Endothelial cell of umbilical vein (primary cell): ENCODE measurements around the gene IRF2BP2. TPM values are rescaled to one million over a fixed set of nuclear protein-coding genes. Genes with fewer than 3 reads are reported as not detected.

Experiments
- BruUV-seq: library from RNA; stranded (reverse); fragments of 400-500 nt; replicated peaks from 2 replicates; lab custom pipeline; 2021; lab: Mats Ljungman, UMichigan
- CTCF ChIA-PET: fragments of 300-600, 350-600 bp; sonication (Branson Sonifier 250); formaldehyde crosslinking; loops from one replicate; lab custom pipeline; 2021; ENCODE audit warnings: antibody characterized with exemption, inconsistent platforms; lab: Charles Lee
- POLR2A ChIA-PET: fragments of 300-600, 350-600 bp; sonication (Branson Sonifier 250); formaldehyde crosslinking; loops from one replicate; lab custom pipeline; 2021; ENCODE audit warnings: antibody characterized with exemption, inconsistent platforms; lab: Charles Lee
- DNase-seq: peaks from one replicate; pipeline ENCODE4 v3.0.0-alpha.2; 2011; ENCODE audit warnings: low read depth, low spot score
- FAIRE-seq: peaks from 2 replicates; lab custom pipeline; 2011; peaks lifted over from hg19 to GRCh38; lab: Jason Lieb, UNC
- H2AFZ ChIP-seq: 2 replicates; pipeline ENCODE4 v1.6.0; 2012; ENCODE audit warnings: low read depth, low read length, control low read depth, inconsistent platforms
- H3K27ac ChIP-seq: 2 replicates; pipeline ENCODE4 v1.5.1; 2011; ENCODE audit warnings: low read depth, mild to moderate bottlenecking, control low read depth, low read length, moderate library complexity; ENCODE audit not compliant: insufficient read depth
- H3K27me3 ChIP-seq, 2 experiments: 2 replicates each; pipeline versions ENCODE4 v1.6.0 to v1.6.1; 2011; ENCODE audit warnings: low read length in 2 of 2, mixed read lengths in 1 of 2; ENCODE audit not compliant: control insufficient read depth in 2 of 2, insufficient read depth in 2 of 2
- H3K36me3 ChIP-seq, 2 experiments: 2 replicates in 1 of 2; 3 replicates in 1 of 2; pipeline ENCODE4 v1.5.1; 2011; ENCODE audit warnings: low read length in 2 of 2, mild to moderate bottlenecking in 1 of 2, moderate library complexity in 1 of 2; ENCODE audit not compliant: control insufficient read depth in 2 of 2, insufficient read depth in 2 of 2; ENCODE audit errors: extremely low read depth in 1 of 2
- H3K4me1 ChIP-seq: 3 replicates; pipeline ENCODE4 v1.5.1; 2011; ENCODE audit warnings: mild to moderate bottlenecking, low read length; ENCODE audit not compliant: control insufficient read depth, insufficient read depth; ENCODE audit errors: extremely low read depth
- H3K4me2 ChIP-seq: 2 replicates; pipeline ENCODE4 v1.6.1; 2011; ENCODE audit warnings: low read length, control low read depth, mixed read lengths; ENCODE audit not compliant: insufficient read depth
- H3K4me3 ChIP-seq, 3 experiments: fragments of 200-600 bp in 1 of 3; sonication (generic), shearing (Covaris generic) in 1 of 3; replicated peaks in 1 of 3; 2 replicates each; pipeline ENCODE4 v1.5.1; 2011 to 2016; ENCODE audit warnings: control low read depth in 3 of 3, low read length in 3 of 3, mild to moderate bottlenecking in 2 of 3, inconsistent platforms in 1 of 3, low read depth in 1 of 3, moderate library complexity in 1 of 3; ENCODE audit not compliant: insufficient read depth in 1 of 3
- H3K79me2 ChIP-seq: 2 replicates; pipeline ENCODE4 v1.6.0; 2012; ENCODE audit warnings: low read length, inconsistent platforms; ENCODE audit not compliant: control insufficient read depth, insufficient read depth
- H3K9ac ChIP-seq: replicated peaks from 2 replicates; pipeline ENCODE3; 2011; ENCODE audit warnings: low read length, control low read depth; ENCODE audit not compliant: insufficient read depth; ENCODE audit errors: extremely low read depth
- H3K9me1 ChIP-seq: replicated peaks from 3 replicates; pipeline ENCODE4 v1.6.0; 2011; ENCODE audit warnings: mild to moderate bottlenecking, low read length; ENCODE audit not compliant: control insufficient read depth, insufficient read depth; ENCODE audit errors: extremely low read depth
- H3K9me3 ChIP-seq: replicated peaks from 2 replicates; pipeline ENCODE4 v1.5.1; 2012; ENCODE audit warnings: low read length, inconsistent platforms; ENCODE audit not compliant: control insufficient read depth, insufficient read depth
- H4K20me1 ChIP-seq: replicated peaks from 2 replicates; pipeline ENCODE3; 2011; ENCODE audit warnings: mild to moderate bottlenecking, low read length; ENCODE audit not compliant: control insufficient read depth, insufficient read depth; ENCODE audit errors: extremely low read depth
- EZH2 ChIP-seq: IDR thresholded peaks from 2 replicates; pipeline ENCODE4 v1.6.1; 2012; ENCODE audit warnings: borderline replicate concordance, low read depth, mild to moderate bottlenecking, moderate library complexity, low read length, inconsistent platforms; ENCODE audit not compliant: severe bottlenecking
- FOS ChIP-seq: IDR thresholded peaks from 2 replicates; pipeline ENCODE4 v1.6.1; 2011; ENCODE audit warnings: mild to moderate bottlenecking, low read length, moderate library complexity, borderline replicate concordance; ENCODE audit not compliant: insufficient read depth
- JUN ChIP-seq: IDR thresholded peaks from 2 replicates; pipeline ENCODE4 v1.6.1; 2011; ENCODE audit warnings: borderline replicate concordance, low read depth; ENCODE audit not compliant: insufficient read length, insufficient read depth
- POLR2A ChIP-seq: IDR thresholded peaks from 2 replicates; pipeline ENCODE4 v1.6.1; 2012; ENCODE audit warnings: low read depth, mild to moderate bottlenecking, control low read depth, low read length
- POLR2AphosphoS5 ChIP-seq: IDR thresholded peaks from 2 replicates; pipeline ENCODE4 v1.6.1; 2012; ENCODE audit warnings: low read depth, mild to moderate bottlenecking, control low read depth, low read length, moderate library complexity; ENCODE audit not compliant: insufficient read depth
- dilution Hi-C: fragments of 300-500 bp; cut with MboI; formaldehyde crosslinking; loops from one replicate; pipeline ENCODE4 v1.15.0; 2019; ENCODE audit warnings: low sequenced_read_pairs; ENCODE audit not compliant: extremely low pct_ligation_motif_present
- intact Hi-C: fragments of 100-400 bp; cut with micrococcal nuclease; formaldehyde crosslinking; loops from one replicate; pipeline ENCODE4 v1.10.0; 2022
- polyA plus RNA-seq, 4 experiments: library from polyadenylated mRNA; depleted of rRNA in 3 of 4; stranded (reverse) in 3 of 4; unstranded in 1 of 4; fragments of >200 nt; gene quantifications; 2 replicates each; pipeline versions ENCODE4 v1.2.1 to v1.2.3, GENCODE V29; 2011 to 2012; ENCODE audit warnings: missing spikeins in 1 of 4
- total RNA-seq: library from RNA; stranded (reverse); gene quantifications from 2 replicates; pipeline ENCODE4 v1.2.3, GENCODE V29; 2021
- TF ChIP-seq, protein P1 (sequence below), 2 donors: IDR thresholded peaks; 1 replicate in 1 of 2; 2 replicates in 1 of 2; pipeline ENCODE4 v1.5.1; 2011; ENCODE audit warnings: low read length in 2 of 2, mild to moderate bottlenecking in 2 of 2, moderate library complexity in 2 of 2, control low read depth in 1 of 2, inconsistent platforms in 1 of 2, low read depth in 1 of 2; ENCODE audit not compliant: insufficient read depth in 1 of 2; ENCODE audit errors: extremely low read depth in 1 of 2
- TF ChIP-seq, protein P2 (sequence below): IDR thresholded peaks from 2 replicates; pipeline ENCODE4 v1.6.1; 2011; ENCODE audit not compliant: insufficient read depth, insufficient read length

The IRF2BP2 gene
- total and polyA plus RNA-seq, 2 donors (not counting 3 experiments of a cell fraction or from before 2014, with no cell fraction given): 66.6 to 109 TPM

DNA sequence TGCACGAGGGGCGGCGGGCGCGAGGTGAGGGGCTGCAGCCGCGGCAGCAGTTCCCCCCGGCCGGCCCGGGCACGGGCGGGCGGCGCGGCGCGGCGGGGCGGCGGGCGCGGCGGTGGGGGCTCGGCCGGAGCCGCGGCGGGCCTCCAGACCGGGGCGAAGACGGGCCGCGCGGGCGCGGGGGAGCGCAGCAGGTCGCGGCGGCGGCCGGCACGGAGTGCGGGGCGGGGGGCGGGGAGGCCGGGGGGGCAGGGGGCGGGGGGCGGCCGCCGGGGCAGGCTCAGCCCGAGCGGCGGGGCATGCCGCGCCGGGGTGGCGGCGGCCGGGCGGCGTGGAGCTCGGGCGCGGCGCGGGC, 311 bp downstream of the IRF2BP2 start:
- no TSS peak for BruUV-seq
- Histone ChIP-seq H3K9ac (peak overlapping the region; percentile 98), H3K4me3 (peak overlapping the region in 1 of 3 experiments; percentile 57), H2AFZ (no peak overlapping the region), H3K4me2 (no peak overlapping the region), H3K27ac (peak overlapping the region; percentile 99), H3K9me3 (no peaks in the 10 kb centered on the region), H3K9me1 (no peaks in the 10 kb centered on the region), H3K4me1 (peaks cover 37% of the 10 kb centered on the region), H4K20me1 (no peaks in the 10 kb centered on the region), H3K79me2 (peaks cover 46% of the 10 kb centered on the region), H3K36me3 (peaks cover 5 to 11% of the 10 kb centered on the region in 2 experiments), H3K27me3 (no peaks in the 10 kb centered on the region)
- POLR2A ChIA-PET: interaction anchor here (1.5 to 4.5 kb wide), 2 partner anchors 113 to 115 kb away, joined by 6 to 48 read pairs; no protein-coding TSS in a partner anchor
- no peak for DNase-seq
- dilution Hi-C loops (loop anchor here (10.0 to 25.0 kb wide), 2 partner anchors 378 to 465 kb away; no protein-coding TSS in a partner anchor), intact Hi-C loops (loop anchor here (1.0 to 2.0 kb wide), 2 partner anchors 253 to 375 kb away; no protein-coding TSS in a partner anchor)
- TF ChIP-seq FOS: no peak
- TF ChIP-seq, protein P1, sequence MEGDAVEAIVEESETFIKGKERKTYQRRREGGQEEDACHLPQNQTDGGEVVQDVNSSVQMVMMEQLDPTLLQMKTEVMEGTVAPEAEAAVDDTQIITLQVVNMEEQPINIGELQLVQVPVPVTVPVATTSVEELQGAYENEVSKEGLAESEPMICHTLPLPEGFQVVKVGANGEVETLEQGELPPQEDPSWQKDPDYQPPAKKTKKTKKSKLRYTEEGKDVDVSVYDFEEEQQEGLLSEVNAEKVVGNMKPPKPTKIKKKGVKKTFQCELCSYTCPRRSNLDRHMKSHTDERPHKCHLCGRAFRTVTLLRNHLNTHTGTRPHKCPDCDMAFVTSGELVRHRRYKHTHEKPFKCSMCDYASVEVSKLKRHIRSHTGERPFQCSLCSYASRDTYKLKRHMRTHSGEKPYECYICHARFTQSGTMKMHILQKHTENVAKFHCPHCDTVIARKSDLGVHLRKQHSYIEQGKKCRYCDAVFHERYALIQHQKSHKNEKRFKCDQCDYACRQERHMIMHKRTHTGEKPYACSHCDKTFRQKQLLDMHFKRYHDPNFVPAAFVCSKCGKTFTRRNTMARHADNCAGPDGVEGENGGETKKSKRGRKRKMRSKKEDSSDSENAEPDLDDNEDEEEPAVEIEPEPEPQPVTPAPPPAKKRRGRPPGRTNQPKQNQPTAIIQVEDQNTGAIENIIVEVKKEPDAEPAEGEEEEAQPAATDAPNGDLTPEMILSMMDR (IDR thresholded peaks at IDR 0.05; ENCODE audit: extremely low read depth in 1 of 2, insufficient read depth in 1 of 2, low read depth in 1 of 2, low read length in 2 of 2): no peak
- no peak for TF ChIP-seq EZH2
- no peak for TF ChIP-seq POLR2AphosphoS5
- TF ChIP-seq JUN: no peak
- TF ChIP-seq POLR2A: no peak
- TF ChIP-seq, protein P2, sequence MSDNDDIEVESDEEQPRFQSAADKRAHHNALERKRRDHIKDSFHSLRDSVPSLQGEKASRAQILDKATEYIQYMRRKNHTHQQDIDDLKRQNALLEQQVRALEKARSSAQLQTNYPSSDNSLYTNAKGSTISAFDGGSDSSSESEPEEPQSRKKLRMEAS: no peak
- FAIRE-seq: no peak
- CTCF ChIA-PET: interaction anchor here (0.6 to 5.9 kb wide), 7 partner anchors 9 to 474 kb away, joined by 3 to 51 read pairs (median 3); no protein-coding TSS in a partner anchor
